Stromal cell of bone marrow (primary cell): ENCODE data around the gene CA9.
"Not testable (repeated sequence)": the region's sequence is repeated elsewhere in the genome, so short reads cannot be mapped to it uniquely, and the experiment has no call there.

Experiments
- DNase-seq: peaks from one replicate; pipeline ENCODE4 v3.0.0-alpha.2; 2012; ENCODE audit warnings: low read depth

The CA9 gene

GRCh38 chr9:35673132-35674024 lies at the start of gene CA9:
TSS of gene CA9 (plus strand) at chr9:35673928. CDS start at chr9:35673960, 32 bp downstream.
- DNase-seq = no peak

GRCh38 chr9:35627575-35627974 lies 46.2 kb upstream of the CA9 start:
- no peak for DNase-seq

DNA sequence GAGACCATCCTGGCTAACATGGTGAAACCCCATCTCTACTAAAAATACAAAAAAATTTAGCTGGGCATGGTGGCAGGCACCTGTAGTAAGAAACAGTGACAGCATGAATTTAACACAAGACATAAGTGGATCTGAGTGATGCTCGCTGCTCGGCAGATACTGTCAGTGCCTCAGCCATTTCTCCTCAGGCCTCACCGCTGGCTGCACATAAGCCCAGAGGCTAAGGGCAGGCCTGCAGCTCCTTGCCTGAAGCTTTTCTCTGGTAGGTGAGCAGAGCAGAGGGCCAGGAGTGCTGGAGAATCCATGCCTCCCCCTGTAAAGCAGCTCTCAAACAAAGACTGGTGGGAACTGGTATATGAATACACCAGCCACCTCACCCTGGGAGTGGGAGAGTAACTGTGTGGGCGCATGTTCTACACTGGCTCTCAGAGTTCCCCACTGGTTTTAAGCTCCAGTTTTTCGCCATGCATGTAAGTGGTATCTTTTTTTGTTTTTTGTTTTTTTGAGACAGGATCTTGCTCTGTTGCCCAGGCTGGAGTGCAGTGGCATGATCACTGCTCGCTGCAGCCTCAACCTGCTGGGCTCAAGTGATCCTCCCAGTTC lies 45.2 kb upstream of the CA9 start:
- DNase-seq = no peak

- no peak for DNase-seq
Observed at GRCh38 chr9:35629597-35629996, 44.1 kb upstream of the CA9 start.

DNA sequence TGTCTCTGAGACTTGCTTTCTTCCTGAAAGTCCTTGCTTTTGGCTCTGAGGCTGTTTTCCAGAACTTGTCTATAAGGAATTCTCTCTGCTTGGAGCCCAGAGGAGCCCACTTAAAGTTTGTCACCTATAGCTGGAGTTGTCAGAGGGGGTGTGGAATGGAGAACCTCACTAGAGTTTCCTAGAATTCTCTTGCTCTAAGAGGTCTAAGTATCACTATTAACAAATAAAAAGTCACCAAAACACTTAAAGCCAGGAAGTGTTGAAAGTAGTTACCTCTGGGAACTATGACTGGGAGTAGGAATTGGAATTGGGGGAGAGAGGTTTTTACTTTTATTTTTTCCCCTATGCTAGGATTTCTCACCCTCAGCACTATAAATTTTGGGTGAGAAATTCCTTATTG lies 38.0 kb upstream of the CA9 start:
- no peak for DNase-seq

DNA sequence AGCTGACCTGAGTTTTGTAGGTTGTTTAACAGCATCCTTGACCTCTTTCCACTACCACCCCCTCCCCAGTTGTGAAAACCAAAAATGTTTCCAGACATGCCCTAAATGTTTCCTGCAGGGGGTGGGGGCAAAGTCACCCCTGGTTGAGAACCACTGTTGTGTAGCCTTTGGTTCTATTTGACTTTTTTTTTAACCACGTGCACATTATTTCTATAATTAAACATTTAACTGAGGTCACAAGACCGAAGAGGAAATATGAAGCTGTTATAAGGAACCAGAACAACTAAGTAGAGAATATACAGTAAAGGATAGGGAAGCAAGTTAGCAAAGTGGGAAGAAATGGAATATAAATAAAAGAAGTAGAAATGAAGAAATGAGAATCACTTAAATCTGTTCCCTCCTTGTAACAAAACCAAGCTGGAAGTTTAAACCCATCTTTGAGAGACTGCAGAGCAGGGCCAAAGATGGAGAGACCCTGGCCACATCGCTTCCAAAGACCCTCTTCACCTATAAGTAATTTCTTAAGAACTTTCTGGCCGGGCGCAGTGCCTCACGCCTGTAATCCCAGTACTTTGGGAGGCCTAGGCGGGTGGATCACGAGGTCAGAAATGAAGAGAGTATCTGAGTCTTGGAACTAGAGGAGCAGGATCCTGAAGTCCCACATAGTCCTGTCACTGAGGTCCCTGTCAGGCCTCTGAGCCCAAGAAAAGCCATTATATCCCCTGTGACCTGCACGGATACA lies 37.4 kb upstream of the CA9 start:
- DNase-seq = no peak

GRCh38 chr9:35636877-35637246 lies 36.9 kb upstream of the CA9 start:
- not testable (repeated sequence) for DNase-seq

GRCh38 chr9:35637427-35637955 lies 36.2 kb upstream of the CA9 start:
- not testable (repeated sequence) for DNase-seq

DNA sequence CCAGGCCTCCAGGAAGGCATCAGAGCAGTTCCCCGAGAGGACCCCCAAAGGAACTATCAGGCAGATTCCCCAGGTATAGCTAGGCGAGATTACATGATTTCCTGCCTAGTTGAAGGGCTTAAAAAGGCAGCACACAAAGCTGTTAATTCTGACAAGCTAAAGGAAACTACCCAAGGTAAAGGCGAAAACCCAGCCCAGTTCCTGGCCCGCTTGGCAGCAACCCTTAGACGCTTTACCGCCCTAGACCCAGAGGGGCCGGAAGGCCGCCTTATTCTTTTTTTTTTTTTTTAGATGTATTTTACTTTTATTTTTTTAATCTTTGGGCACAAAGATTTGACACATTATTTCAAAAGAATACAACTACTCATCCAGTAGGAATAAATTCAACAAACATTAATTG lies 35.0 kb upstream of the CA9 start:
- not testable (repeated sequence) for DNase-seq

DNA sequence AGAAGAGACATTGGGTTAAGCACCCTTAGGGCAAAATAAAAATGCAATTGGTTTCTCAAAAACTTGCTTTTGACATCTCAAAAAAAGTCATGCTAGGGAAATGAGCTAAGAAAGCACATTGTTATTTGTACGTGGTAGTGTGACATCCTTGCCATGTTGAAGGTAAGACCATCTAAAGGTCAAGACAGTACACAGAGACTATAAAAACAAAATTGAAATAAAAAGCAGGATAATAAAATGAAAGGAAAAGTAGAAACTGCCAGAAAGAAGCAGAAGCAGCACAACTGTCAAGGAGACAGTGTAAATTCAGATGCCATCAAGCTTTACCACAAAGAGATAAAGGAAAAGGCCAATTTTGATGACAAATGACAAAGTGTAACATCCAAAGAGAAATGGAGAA lies 34.5 kb upstream of the CA9 start:
- DNase-seq = not testable (repeated sequence)

DNA sequence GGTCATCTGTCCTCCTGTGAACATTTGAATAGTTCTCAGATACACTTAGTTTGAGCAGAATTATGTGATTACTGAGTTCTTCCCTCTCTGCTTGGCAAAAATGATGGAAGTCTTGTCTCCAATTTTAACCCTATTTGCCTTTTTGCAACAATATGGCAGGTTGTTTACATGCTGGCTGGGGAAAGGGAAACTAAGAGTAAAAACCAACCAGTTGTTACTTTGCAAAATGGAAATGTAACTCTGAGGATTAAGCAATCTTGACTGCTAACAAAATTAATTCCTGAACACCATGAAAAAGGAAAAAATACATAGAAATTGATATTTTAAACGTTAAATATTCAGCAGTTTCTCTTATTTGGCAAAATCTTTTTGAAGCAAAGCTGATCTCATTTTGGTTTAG lies 34.1 kb upstream of the CA9 start:
- no peak for DNase-seq

DNA sequence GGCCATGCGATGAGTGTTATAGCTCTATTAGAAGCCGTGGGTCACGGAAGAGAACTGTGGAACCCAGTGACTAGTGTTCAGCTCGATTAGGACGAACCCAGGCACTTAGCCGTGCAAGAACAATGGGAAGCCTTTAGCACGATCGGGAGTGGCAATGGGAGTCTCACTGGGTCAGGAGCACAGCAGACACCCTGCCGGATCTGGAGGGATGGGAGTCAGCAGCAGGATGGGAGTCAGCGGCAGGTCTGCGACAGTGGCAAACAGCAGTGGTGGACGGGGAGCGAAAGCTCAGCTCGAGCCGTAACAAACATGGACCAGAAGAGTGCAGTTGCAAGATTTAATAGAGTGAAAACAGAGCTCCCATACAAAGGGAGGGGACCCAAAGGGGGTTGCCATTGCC lies 33.3 kb upstream of the CA9 start:
- DNase-seq = not testable (repeated sequence)

- not testable (repeated sequence) for DNase-seq
Observed at GRCh38 chr9:35641478-35641877, 32.2 kb upstream of the CA9 start.

- no peak for DNase-seq
Observed at GRCh38 chr9:35643046-35643445, 30.7 kb upstream of the CA9 start.

DNA sequence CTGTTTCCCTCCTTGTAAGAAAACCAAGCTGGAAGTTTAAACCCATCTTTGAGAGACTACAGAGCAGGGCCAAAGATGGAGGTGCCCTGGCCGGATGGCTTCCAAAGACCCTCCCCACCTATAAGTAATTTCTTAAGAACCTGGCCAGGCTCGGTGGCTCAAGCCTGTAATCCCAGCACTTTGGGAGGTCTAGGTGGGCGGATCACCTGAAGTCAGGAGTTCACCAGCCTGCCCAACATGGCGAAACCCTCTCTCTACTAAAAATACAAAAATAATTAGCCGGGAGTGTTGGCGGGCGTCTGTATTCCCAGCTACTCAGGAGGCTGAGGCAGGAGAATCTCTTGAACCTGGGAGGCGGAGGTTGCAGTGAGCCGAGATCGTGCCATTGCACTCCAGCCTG lies 28.0 kb upstream of the CA9 start:
- not testable (repeated sequence) for DNase-seq

- DNase-seq = no peak
Observed at GRCh38 chr9:35646153-35646532, 27.6 kb upstream of the CA9 start.

DNA sequence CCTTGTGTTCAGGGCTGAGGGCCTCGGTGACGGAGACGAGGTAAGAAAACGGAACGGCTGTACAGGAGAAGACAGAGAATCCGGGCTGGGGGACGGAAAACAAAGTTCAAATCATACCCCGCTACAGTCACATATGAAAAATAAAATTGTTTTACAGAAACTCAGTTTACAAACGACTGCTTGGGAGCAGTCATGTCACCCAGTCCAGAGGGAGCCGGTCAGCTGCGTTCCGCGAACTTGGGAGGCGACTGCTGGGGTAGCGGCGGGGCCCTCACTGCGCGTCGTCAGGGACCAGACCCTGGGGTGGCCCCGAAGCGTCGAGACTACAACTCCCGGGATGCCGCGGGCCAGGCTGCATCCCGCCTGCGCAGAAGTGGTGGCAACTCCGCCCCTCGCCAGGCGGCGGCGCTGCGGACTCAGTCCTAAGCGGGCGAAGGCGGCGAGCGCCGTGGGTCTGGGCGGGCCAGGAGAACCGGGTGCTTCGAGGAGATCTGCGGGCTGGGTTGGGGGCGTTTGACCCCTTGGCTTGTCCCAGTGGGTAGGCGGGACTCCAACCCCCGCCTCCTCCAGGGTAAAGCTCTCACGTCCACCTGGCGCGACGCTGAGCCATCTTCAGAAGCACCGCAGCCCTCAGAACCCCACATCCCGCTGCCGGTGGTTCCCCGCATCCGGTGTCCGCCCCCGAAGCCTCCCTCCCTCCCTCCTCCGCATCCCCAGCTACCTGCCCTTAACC lies 27.0 kb upstream of the CA9 start:
- peak; percentile 76 for DNase-seq

DNA sequence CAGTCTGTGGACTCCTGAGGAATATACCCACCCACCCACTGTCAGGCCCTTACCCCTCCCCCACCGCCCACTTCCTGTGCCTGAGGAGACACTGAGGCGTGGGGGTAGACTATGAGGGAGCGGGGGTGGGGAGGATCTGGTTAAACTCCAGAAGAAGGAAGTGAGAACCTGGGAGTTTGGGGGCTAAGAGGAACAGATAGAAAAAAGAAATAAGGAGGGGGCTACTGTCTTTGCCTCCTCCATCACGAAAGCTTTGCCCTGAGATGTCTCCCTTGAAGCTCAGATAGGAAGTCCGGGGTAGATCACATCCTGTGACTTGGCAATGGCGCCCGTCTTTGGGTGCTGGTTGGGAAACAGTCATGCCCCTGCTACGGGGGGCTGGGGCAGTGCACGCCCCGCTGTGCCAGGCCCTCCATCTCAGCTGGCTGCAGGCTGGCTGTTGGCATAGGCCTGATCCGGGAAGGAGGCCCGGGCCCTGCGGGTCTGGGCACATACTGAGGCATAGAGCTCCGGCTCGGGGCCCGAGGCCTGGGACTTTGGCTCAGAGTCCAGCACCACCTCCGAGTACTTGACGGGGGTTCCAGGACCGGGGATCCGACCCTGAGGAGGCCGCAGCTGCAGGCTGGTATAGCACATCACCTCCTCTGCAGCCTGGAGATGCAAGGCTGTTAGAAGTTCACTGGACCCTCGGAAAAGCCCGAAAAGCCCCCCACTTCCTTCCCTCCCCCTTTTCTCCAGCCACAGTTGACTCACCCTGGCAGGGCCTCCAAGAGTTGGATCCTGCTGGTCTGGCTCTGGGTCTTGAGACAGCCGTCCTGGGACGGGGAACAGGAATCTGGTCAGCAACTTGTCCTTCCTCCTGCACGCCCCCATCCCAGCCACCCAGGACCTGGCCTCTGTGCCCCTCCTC lies 24.0 kb upstream of the CA9 start:
- no peak for DNase-seq

DNA sequence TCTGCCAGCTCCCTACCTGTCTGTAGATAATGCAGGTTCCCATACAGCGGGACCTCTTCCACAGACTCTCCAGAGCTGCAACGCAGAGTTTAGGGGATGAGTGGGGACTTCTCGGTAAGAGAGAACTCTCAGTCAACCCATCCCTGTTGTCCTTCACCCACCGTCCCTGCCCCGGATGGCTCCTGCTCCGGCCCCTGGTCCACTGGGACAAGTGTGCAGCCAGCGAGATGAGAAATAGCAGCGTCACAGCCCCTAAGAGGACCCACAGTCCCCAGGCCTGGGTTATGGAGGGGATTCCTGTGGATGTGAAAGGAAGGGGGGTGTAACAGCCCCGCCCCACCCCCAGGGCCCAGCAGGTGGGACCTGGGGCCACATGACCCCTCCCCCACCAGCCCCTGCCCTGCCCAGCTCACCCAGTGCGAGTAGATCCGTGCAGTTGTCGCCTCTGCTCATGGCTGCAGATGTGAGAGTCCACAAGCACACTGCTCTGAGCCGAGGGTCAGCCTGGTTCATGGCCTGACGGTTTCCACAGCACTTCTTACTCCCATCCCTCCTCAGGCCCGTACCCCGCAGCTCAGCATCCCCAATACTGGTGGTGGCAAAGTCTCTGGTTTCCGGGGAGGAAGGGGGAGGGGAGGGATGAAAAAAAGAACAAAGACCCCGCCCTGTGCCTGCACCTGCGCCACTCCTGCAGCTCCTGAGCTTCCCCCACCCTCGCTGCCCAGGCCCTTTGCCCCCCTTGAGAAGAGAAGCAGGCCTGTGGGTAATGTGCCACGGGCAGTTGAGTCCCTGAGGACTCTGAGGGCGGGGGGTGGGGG lies 23.2 kb upstream of the CA9 start, which contains the start of gene SIT1:
Gene SIT1, minus strand, starts transcription at position 591 of the 818 bp plus-strand sequence. Its CDS starts 78 bp downstream, at position 513.
- DNase-seq = no peak
